GM19239 (cell line): ENCODE data around the gene RTN4R.
"Not testable (repeated sequence)": the region's sequence is repeated elsewhere in the genome, so short reads cannot be mapped to it uniquely, and the experiment has no call there.

ENCODE experiments used
- DNase-seq: peaks from one replicate; pipeline ENCODE4 v3.0.0; 2011; ENCODE audit warnings: low spot score; ENCODE audit not compliant: insufficient read length
- FAIRE-seq: peaks from 2 replicates; lab custom pipeline; 2011; peaks lifted over from hg19 to GRCh38; lab: Jason Lieb, UNC

RTN4R gene

DNA sequence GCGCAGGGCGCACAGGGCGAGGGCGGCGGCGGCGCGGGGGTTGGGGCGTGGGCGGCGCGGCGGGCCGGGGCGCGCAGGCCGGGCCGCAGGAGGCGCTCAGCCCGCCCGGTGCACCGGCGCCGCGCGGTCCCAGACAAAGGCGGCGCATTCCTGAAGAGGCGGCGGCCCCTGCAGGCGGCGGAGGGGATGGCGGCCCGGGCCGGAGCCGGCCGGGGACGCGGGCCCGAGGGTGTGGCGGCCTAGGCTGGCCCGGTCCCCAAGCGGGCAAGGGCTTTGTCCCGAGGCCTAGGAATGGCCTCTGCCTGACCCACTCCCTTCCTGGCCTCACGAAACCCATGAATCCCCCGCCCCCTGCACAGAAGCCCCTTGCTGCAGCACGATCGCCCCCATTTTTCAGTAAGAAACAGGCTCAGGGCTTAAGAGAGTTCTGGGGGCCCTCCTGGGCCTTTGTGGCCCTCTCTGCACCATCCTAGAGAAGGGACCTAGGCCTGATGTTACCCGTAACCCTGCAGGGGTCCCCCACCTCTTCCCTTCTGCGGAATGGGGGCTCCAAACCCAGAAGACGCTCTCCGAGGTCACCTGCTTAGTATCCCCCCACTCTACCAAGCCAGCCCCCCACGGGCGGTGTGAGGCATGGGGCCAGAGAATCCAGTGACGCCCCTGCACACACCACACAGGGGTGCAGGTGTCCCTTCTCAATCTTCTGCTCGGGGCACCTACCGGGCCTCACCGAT lies at the start of gene RTN4R:
TSS of gene RTN4R (minus strand) at position 40 of the 734 bp plus-strand sequence. CDS start 226 bp downstream, outside the sequence.
- FAIRE-seq (no peak), DNase-seq (peak; percentile 84)

- DNase-seq: not testable (repeated sequence)
- FAIRE-seq: peak; percentile 90
These were observed 49.4 kb upstream of the RTN4R start for GRCh38 chr22:20317402-20318042.

DNA sequence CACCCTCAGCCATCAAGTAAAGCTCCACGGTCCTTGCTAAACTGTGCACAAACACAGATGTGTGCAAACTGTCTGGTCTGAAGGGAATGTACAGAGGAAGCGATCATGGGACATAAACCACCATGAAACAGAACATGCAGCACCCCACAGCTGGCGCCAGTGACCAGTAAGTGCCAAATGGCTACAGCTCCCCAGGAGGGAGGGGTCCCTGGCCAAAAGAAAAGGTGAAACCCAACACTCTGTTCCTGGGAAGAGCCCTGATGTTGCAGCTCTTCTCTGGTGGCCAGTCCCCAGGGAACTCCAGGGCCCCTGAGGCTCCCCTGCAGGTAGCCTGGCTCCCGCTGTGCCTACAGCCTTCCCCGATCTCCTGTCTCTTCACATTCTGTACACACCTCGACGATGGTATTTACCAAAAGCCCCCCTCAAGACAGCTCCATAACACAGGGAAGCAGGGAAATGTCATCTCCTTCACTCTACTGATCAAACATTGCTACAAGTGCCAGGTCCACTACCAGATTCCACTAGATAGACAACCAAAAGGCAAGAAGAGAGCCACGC lies 48.8 kb upstream of the RTN4R start:
- DNase-seq (no peak), FAIRE-seq (no peak)

- FAIRE-seq: no peak
These were observed 48.2 kb upstream of the RTN4R start for GRCh38 chr22:20316217-20316843.

DNA sequence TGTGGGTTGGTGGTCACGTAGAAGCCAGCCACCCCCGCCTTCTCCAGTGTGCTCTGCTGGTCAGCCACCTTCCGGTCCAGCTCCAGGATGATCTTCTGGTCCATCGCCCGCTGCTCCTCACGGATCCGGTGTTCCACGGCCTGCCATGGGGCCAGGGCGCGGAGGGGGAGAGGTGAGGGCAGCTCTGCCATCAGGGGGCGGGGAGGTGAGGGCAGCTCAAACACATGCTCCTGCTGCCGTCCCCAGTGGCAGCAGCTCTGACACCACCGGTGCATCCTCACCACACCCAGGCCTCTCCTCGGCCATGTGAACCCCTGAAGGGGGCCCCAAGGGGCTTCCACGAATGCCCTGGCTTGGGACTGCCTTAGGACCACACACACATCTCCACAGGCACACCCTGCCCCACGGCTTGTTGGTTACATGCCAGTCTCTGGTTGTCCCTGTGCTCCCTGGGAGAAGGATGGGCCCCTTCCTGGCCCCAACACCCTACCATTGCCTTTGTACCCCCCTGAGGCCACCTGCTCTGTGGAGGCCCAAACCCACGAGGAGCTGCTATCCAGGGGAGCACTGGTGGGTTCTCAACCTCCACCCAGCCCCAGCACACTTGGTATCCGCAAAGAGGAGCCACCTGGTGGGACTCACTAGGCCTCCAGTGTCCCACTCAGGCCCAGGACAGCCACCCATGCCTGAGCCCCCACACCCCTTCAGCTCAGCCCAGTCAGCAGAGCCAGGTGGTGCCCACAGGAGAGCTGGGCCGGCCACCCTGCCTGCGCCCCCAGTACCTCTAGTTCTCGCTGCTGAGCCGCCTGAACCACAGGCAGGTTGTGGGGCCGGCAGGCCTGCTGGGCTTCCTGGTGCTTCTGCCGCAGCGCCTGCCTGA lies 47.5 kb upstream of the RTN4R start:
- FAIRE-seq (no peak), DNase-seq (no peak)

More at GRCh38 chr22:20316217-20316843, 48.2 kb upstream of the RTN4R start:
- DNase-seq: no peak

- not testable (repeated sequence) for DNase-seq, FAIRE-seq
These were observed 46.7 kb upstream of the RTN4R start for GRCh38 chr22:20314741-20315336.

GRCh38 chr22:20314206-20314605 lies 46.1 kb upstream of the RTN4R start:
- not testable (repeated sequence) for DNase-seq, FAIRE-seq

DNA sequence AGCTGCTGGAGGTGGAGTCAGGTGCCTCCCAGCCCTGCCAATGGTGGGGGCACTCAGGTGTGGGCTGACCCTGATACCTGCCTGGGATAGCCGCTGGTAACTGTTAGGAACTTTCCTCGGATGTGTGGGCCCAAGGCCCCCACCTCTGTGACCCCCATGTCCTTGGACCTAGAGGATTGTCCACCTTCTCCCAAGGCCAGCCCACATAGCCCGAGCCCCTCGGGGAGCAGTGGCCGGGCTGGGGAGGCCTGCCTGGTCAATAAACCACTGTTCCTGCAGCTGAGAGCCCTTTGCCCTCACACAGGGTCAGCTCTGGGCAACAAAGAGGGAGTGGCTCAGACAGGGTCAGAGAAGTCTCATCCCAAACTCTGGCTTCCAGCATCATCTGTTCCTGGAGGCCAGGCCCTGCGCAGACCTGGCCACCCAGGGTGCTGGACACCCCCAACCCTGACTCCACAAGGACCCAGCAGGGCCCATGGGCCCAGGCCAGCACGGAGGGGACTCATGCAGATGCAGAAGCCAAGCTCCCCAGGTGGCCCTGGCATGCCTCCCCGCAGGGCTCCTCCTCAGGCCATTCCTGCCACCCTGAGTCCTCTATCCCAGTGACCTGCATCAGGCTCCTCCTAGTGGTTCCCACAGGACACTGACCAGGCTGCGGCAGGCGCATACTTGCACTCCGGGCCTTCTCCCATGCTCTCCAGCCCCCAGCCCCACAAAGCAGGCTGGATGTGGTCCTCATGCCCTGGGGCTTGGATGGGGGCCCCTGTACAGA lies 45.4 kb upstream of the RTN4R start:
- DNase-seq, FAIRE-seq: not testable (repeated sequence)

DNA sequence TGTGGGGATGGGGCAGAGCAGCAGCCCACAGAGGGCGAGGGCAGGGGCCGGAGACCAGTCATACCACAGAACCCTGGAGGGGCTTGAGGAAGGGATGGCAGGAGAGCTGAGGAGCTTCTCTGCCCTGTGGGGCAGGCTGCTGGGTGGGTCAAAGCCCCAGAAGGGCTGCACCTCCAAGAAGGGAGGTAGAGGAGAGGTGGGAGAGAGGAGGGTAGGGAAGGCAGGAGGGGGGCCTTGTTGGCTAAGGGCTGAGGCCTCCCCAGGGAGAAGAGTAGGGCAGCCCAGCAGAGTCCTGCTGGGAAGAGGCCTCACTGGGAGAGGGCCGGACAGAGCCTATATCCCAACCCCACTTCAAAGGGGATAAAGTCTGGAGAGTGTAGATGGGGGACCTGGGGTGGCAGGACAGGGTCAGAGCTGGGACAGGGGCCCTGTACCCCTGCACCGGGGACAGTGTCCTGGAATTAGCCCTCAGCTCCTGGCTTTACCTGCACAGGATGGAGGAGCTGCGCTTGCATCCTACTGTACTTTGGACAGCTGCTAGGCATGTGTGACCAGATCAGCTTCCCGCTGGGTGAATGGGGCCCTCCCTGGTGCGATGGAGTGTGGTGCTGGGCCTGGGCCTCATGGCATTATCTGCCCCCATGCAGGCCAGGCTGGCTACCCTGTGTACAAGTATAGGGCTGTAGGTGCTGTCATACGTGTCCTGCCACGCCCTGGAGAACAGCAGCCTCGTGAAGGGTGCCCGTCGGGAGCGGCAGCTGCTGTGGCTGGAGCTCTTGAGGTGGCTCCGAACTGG lies 44.5 kb upstream of the RTN4R start:
- FAIRE-seq (no peak), DNase-seq (no peak)

DNA sequence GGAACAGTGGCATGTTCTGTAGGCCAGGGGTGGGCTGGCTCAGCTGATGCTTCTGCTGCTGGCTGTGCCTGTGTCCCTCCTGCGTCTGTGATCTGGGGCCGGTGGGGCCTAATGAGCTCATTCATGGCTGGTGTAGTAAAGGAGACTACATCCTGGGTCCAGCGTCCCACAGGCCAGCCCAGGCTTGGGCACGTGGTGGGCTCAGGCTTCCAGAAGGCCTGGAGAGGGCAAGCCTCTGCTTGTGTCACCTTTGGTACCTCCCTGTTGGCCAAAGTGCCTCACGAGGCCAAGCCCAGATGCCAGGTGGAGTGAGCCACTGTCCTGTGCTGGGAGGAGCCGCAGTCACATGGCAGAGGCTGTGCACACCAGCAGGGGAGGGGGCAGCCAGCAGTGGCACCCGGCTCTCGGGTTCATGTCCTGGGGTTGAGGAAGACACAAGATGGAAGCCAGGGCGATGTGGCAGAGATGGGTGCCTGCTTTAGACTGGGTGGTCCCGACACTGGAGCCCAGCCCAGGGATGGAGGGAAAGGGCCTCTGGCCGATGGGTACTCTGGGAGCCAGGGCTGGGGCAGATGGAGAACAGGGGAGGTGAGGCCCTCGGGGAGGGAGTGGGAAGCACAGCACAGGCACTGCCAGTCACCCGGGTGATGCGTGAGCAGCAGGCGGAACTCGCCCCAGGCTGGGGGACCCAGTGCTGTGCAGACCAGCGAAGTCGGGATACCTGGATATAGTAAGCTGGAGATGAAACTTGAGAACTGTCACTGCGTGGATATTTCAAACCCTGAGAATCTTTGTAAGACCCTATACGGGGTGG lies 43.3 kb upstream of the RTN4R start:
- DNase-seq, FAIRE-seq: not testable (repeated sequence)

DNA sequence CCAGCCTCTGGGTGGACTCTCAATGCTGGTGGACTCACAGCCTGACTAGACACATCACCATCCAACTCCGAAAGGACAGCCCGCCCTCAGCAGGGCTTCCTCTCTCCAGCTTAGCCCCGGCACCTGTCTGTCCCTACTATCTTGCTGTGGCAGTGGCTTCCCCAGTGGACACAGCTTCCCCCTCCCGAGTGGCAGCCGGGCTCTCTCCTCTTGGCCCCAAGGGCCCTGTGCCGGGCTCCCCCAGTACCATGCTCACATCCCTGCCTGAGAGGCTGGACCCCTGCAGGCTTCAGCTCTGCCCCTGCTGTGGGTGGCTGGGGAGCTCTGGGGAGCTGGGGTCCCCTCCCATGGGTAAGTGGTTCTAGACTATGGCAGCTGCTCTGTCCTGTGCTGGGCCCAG lies 42.7 kb upstream of the RTN4R start:
- not testable (repeated sequence) for DNase-seq, FAIRE-seq

GRCh38 chr22:20310180-20310579 lies 42.1 kb upstream of the RTN4R start:
- FAIRE-seq, DNase-seq: not testable (repeated sequence)

DNA sequence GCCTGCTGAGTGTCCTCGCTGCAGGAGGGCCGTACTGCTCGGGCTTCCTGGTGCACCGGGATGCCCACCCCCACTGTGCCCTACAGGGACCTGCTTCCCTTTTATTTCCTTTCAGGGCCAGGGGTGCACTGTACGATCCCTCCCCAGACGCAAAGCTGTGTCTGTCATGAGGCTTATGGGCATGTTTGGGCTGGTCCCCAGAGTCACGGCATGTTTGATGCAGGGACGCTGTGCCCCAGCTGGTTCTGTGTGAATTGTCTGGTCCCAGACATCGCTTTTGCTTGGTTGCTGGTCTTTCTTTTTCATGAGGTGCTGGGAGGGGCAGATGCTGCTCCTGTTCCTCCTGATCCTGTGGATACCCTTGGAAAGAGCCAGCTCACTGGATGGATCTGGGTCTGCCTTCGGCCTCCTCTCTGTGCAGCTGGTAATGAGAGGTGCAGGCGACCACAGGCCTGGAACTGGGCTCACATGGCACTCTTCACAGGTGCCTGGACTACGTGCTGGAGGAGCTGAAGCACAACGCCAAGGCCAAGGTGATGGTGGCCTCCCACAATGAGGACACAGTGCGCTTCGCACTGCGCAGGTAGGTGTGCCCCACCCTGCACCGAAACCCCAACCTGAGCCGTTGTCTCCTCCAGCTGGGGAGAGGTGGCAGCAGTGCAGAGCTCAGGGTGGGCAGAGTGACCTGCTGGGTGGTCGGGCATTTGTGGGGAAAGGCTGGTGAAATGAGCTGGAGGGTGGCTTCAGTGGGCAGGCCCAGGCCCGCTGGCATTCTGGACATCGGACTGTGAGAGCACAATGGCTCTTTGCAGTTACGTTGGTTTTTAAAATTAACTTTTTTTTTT lies 40.9 kb upstream of the RTN4R start:
- not testable (repeated sequence) for DNase-seq

DNA sequence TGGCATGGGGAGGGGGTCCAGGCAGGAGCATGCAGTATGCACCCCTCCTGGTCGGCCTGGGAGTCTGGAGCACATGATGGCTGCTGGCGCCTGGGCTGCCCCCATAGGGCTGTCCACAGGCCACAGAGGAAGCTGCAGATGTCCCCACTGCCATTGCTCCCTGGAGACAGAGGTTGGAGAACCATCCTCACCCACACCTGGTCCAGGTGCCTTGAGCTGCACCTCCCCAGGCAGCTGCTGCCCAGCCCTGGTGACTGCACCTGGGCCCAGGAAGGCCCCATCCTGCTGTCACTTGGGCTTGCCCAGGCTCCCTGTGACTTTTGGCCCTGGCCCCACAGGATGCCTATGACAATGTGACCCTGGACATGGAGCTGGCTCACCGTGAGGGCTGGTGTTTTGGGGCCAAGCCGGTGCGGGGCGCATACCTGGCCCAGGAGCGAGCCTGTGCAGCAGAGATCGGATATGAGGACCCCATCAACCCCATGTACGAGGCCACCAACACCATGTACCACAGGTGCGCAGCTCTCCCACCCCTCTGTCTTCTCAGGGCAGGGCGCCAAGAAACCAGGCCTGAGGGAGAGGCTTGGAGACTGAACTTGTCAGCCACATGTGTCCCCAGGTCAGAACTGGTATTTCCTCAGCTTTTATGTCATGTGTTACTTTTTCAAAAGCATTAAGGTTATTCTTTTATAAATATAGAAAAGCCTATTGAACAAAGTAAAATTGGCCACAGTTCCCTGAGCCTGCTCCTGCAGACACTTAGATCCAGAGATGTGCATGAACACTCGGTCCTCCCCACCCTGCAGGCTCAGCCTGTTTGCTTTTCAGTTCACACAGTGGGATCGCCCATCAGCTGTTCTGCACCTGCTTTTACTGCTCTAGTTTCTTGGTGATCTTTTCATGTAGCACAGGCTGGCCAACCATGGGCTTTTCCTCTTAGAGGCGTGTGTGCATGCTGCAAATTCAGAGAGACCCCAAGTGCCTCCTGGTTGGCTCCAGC lies 39.6 kb upstream of the RTN4R start:
- not testable (repeated sequence) for DNase-seq, FAIRE-seq

More for the DNA sequence above, 40.9 kb upstream of the RTN4R start:
- not testable (repeated sequence) for FAIRE-seq
